H1 (cell line): ENCODE results near the gene DNAJB13. TPM values are rescaled to one million over a fixed set of nuclear protein-coding genes. Genes with fewer than 3 reads are reported as not detected.

Experiments
- CHD7 ChIP-seq: fragments of 300-600 bp; sonication (generic); IDR thresholded peaks from 2 replicates; pipeline ENCODE4 v1.7.1; 2012; ENCODE audit warnings: low read length, moderate library complexity, mild to moderate bottlenecking, inconsistent platforms; ENCODE audit not compliant: insufficient replicate concordance
- HDAC6 ChIP-seq: IDR thresholded peaks from one replicate; pipeline ENCODE4 v1.7.1; 2012; ENCODE audit warnings: low read depth, mild to moderate bottlenecking, inconsistent platforms, low read length, moderate library complexity
- polyA plus RNA-seq, 7 experiments: library from polyadenylated mRNA; depleted of rRNA in 3 of 7; stranded (reverse) in 5 of 7; unstranded in 2 of 7; fragments of >200 nt in 5 of 7; fragments of 200-250 nt in 2 of 7; gene quantifications; 1 replicate in 5 of 7; 2 replicates in 1 of 7; 4 replicates in 1 of 7; pipeline versions ENCODE4 v1.2.1 to v1.2.3, GENCODE V29; 2011 to 2013; ENCODE audit warnings: missing spikeins in 2 of 7, mixed read lengths in 2 of 7
- total RNA-seq: library from RNA; stranded (reverse); fragmentation: NEBNext Ultra II Directional; extraction: Animal tissue kit (Norgen Biotek cat#: 25700); gene quantifications from 2 replicates; pipeline ENCODE4 v1.2.1, GENCODE V29; 2021

The DNAJB13 gene
- total and polyA plus RNA-seq, 2 of the 8 experiments (the other 6 are each of a cell fraction or from before 2014, with no cell fraction given), result 0.27 TPM; not detected in 1

GRCh38 chr11:73902303-73902702, 48.5 kb upstream of the DNAJB13 start (continued):
- TF ChIP-seq CHD7, result no peak
- TF ChIP-seq HDAC6, result no peak
